Left ventricle myocardium superior (tissue), 1 donor: ENCODE measurements around the gene PAPSS2. TPM values are rescaled to one million over a fixed set of nuclear protein-coding genes. Genes with fewer than 3 reads are reported as not detected.
A peak's percentile ranks its signal among the peaks of the same experiment; 100 is the strongest.
"Not testable (repeated sequence)": the region's sequence is repeated elsewhere in the genome, so short reads cannot be mapped to it uniquely, and the experiment has no call there.

Experiments used
- ATAC-seq: fragments of 200-7000 bp; cut with Tn5 transposase; one replicate; pipeline ENCODE4 v1.9.1; 2020; ENCODE audit warnings: mild to moderate bottlenecking, moderate library complexity
- DNase-seq: peaks from one replicate; pipeline ENCODE4 v3.0.0-alpha.2; 2020
- intact Hi-C: fragments of 100-400 bp; cut with micrococcal nuclease; formaldehyde crosslinking; loops from one replicate; pipeline ENCODE4 v1.11.0; 2022
- total RNA-seq: library from RNA; stranded (reverse); fragmentation: NEBNext Ultra II Directional; extraction: Animal tissue kit (Norgen Biotek cat#: 25700); gene quantifications from one replicate; pipeline ENCODE4 v1.2.1, GENCODE V29; 2021
- donor health status: DM: no; HTN: yes; CAD: no; lungs with severe emphysema.

The PAPSS2 gene
- total RNA-seq, 1 donor from 2014 or later: 11.8 TPM

- no peak for ATAC-seq
Measured at GRCh38 chr10:87639493-87639892, 20.2 kb upstream of the PAPSS2 start.

GRCh38 chr10:87640043-87640442, 19.6 kb upstream of the PAPSS2 start:
- DNase-seq (no peak), ATAC-seq (no peak)
- intact Hi-C loops: no loop called here

More at GRCh38 chr10:87639493-87639892, 20.2 kb upstream of the PAPSS2 start:
- intact Hi-C loops: no loop called here
- no peak for DNase-seq

- DNase-seq (no peak), ATAC-seq (no peak)
- intact Hi-C loops: no loop called here
Measured at GRCh38 chr10:87642486-87642885, 17.2 kb upstream of the PAPSS2 start.

GRCh38 chr10:87642988-87643387, 16.7 kb upstream of the PAPSS2 start:
- intact Hi-C loops: no loop called here
- DNase-seq: no peak
- no peak for ATAC-seq

GRCh38 chr10:87643920-87644319, 15.8 kb upstream of the PAPSS2 start:
- intact Hi-C loops: no loop called here
- no peak for DNase-seq
- no peak for ATAC-seq

- intact Hi-C loops, ATAC-seq, DNase-seq: not testable (repeated sequence)
Measured at GRCh38 chr10:87644500-87644899, 15.2 kb upstream of the PAPSS2 start.

GRCh38 chr10:87646192-87646909, 13.3 kb upstream of the PAPSS2 start:
- no peak for ATAC-seq

GRCh38 chr10:87646935-87647334, 12.7 kb upstream of the PAPSS2 start:
- DNase-seq: no peak
- intact Hi-C loops: no loop called here
- no peak for ATAC-seq

More at GRCh38 chr10:87646192-87646909, 13.3 kb upstream of the PAPSS2 start:
- no peak for DNase-seq
- intact Hi-C loops: no loop called here

GRCh38 chr10:87650838-87651589, 8.7 kb upstream of the PAPSS2 start:
- ATAC-seq (no peak), DNase-seq (no peak)
- intact Hi-C loops: no loop called here

GRCh38 chr10:87651801-87652200, 7.9 kb upstream of the PAPSS2 start:
- ATAC-seq (no peak), DNase-seq (no peak)
- intact Hi-C loops: no loop called here

GRCh38 chr10:87652261-87652660, 7.4 kb upstream of the PAPSS2 start:
- intact Hi-C loops: no loop called here
- DNase-seq: no peak
- ATAC-seq: no peak

- DNase-seq (no peak), ATAC-seq (no peak)
- intact Hi-C loops: no loop called here
Measured at GRCh38 chr10:87654212-87654611, 5.5 kb upstream of the PAPSS2 start.

GRCh38 chr10:87656431-87657072, 3.1 kb upstream of the PAPSS2 start:
- DNase-seq (no peak), ATAC-seq (peak; percentile 15)
- intact Hi-C loops: loop anchor here (2.0 kb wide), 1 partner anchor 78 kb away; no protein-coding TSS in a partner anchor

GRCh38 chr10:87657371-87657770, 2.3 kb upstream of the PAPSS2 start:
- DNase-seq (no peak), ATAC-seq (peak; percentile 14)
- intact Hi-C loops: loop anchor here (2.0 kb wide), 1 partner anchor 77 kb away; no protein-coding TSS in a partner anchor

- no peak for DNase-seq
- intact Hi-C loops: no loop called here
- ATAC-seq: no peak
Measured at GRCh38 chr10:87658321-87658795, 1.3 kb upstream of the PAPSS2 start.

GRCh38 chr10:87658858-87659555, 671 bp upstream of the PAPSS2 start:
- DNase-seq (no peak), ATAC-seq (no peak)
- intact Hi-C loops: no loop called here

- ATAC-seq: peak; percentile 65
- intact Hi-C loops: no loop called here
- peak; percentile 33 for DNase-seq
Measured at GRCh38 chr10:87660484-87661133, 931 bp downstream of the PAPSS2 start.

- DNase-seq: no peak
- intact Hi-C loops: no loop called here
- ATAC-seq: no peak
Measured at GRCh38 chr10:87661861-87662785, 2.4 kb downstream of the PAPSS2 start.
